ENCODE measurements around the gene CHD2.

The CHD2 gene

GRCh38 chr15:93071469-93071936, 171.4 kb downstream of the CHD2 start:
- Histone ChIP-seq H3K4me1 (no peaks in the 10 kb centered on the region), H3K9me3 (ENCODE audit: control insufficient read depth, low read length) (no peaks in the 10 kb centered on the region), H3K4me3 (ENCODE audit: low read depth, low read length) (peak overlapping the region; percentile 49), H3K27ac (no peak overlapping the region), H3K27me3 (ENCODE audit: control insufficient read depth, insufficient read depth, low read length) (no peaks in the 10 kb centered on the region), H3K79me2 (no peaks in the 10 kb centered on the region), H3K4me2 (ENCODE audit: low read length) (no peak overlapping the region), H3K36me3 (ENCODE audit: control insufficient read depth, insufficient read depth, low read length) (no peaks in the 10 kb centered on the region), H3K9ac (no peak overlapping the region), H2AFZ (no peak overlapping the region)
- no peak for TF ChIP-seq CTCF (IDR thresholded peaks at IDR 0.05)

- no peak overlapping the region for H3K27ac ChIP-seq
- H3K36me3 ChIP-seq (ENCODE audit: control insufficient read depth, insufficient read depth, low read length), result no peaks in the 10 kb centered on the region
- no peaks in the 10 kb centered on the region for H3K27me3 ChIP-seq (ENCODE audit: control insufficient read depth, insufficient read depth, low read length)
- no peak overlapping the region for H2AFZ ChIP-seq
- no peak overlapping the region for H3K9ac ChIP-seq
- no peaks in the 10 kb centered on the region for H3K9me3 ChIP-seq (ENCODE audit: control insufficient read depth, low read length)
- peak overlapping the region; percentile 77 for H3K4me2 ChIP-seq (ENCODE audit: low read length)
- no peak for TF ChIP-seq CTCF (IDR thresholded peaks at IDR 0.05)
- H3K79me2 ChIP-seq, result no peaks in the 10 kb centered on the region
- no peaks in the 10 kb centered on the region for H3K4me1 ChIP-seq
- peak overlapping the region; percentile 49 for H3K4me3 ChIP-seq (ENCODE audit: low read depth, low read length)
Observed at GRCh38 chr15:93072011-93072410, 171.9 kb downstream of the CHD2 start.

- Histone ChIP-seq H2AFZ (peak overlapping the region; percentile 56), H3K4me1 (no peaks in the 10 kb centered on the region), H3K4me2 (ENCODE audit: low read length) (peak overlapping the region; percentile 77), H3K27me3 (ENCODE audit: control insufficient read depth, insufficient read depth, low read length) (no peaks in the 10 kb centered on the region), H3K36me3 (ENCODE audit: control insufficient read depth, insufficient read depth, low read length) (no peaks in the 10 kb centered on the region), H3K9ac (no peak overlapping the region), H3K9me3 (ENCODE audit: control insufficient read depth, low read length) (no peaks in the 10 kb centered on the region), H3K4me3 (ENCODE audit: low read depth, low read length) (peak overlapping the region; percentile 49), H3K27ac (no peak overlapping the region), H3K79me2 (no peaks in the 10 kb centered on the region)
- TF ChIP-seq CTCF (IDR thresholded peaks at IDR 0.05), result no peak
Observed at GRCh38 chr15:93072411-93073394, 172.6 kb downstream of the CHD2 start.

GRCh38 chr15:93073465-93073952, 173.4 kb downstream of the CHD2 start:
- no peaks in the 10 kb centered on the region for H3K27me3 ChIP-seq (ENCODE audit: control insufficient read depth, insufficient read depth, low read length)
- no peaks in the 10 kb centered on the region for H3K9me3 ChIP-seq (ENCODE audit: control insufficient read depth, low read length)
- TF ChIP-seq CTCF (IDR thresholded peaks at IDR 0.05), result no peak
- no peaks in the 10 kb centered on the region for H3K4me1 ChIP-seq
- H2AFZ ChIP-seq, result peak overlapping the region; percentile 56
- H3K27ac ChIP-seq, result no peak overlapping the region
- H3K9ac ChIP-seq, result no peak overlapping the region
- peak overlapping the region; percentile 77 for H3K4me2 ChIP-seq (ENCODE audit: low read length)
- H3K79me2 ChIP-seq, result no peaks in the 10 kb centered on the region
- H3K4me3 ChIP-seq (ENCODE audit: low read depth, low read length), result no peak overlapping the region
- no peaks in the 10 kb centered on the region for H3K36me3 ChIP-seq (ENCODE audit: control insufficient read depth, insufficient read depth, low read length)

Data from parathyroid adenoma (tissue), 2 donors.